Keratinocyte (primary cell): ENCODE measurements around the gene D2HGDH. TPM values are rescaled to one million over a fixed set of nuclear protein-coding genes. Genes with fewer than 3 reads are reported as not detected.

Experiments
- DNase-seq: peaks from one replicate; pipeline ENCODE4 v3.0.0-alpha.2; 2011; ENCODE audit warnings: low read depth, missing footprints, low spot score
- FAIRE-seq: peaks from 2 replicates; lab custom pipeline; 2011; peaks lifted over from hg19 to GRCh38; lab: Jason Lieb, UNC
- H2AFZ ChIP-seq: 2 replicates; pipeline ENCODE4 v1.6.0; 2012; ENCODE audit warnings: low read length, control low read depth, inconsistent platforms; ENCODE audit not compliant: control insufficient read depth
- H3K27ac ChIP-seq: 2 replicates; pipeline ENCODE4 v1.5.1; 2011; ENCODE audit warnings: low read length; ENCODE audit not compliant: control insufficient read depth, insufficient read depth
- H3K27me3 ChIP-seq: 3 replicates; pipeline ENCODE4 v1.6.0; 2011; ENCODE audit warnings: low read length; ENCODE audit not compliant: control insufficient read depth, insufficient read depth; ENCODE audit errors: extremely low read depth
- H3K36me3 ChIP-seq, 2 experiments: 2 replicates in 1 of 2; 3 replicates in 1 of 2; pipeline ENCODE4 v1.5.1; 2011; ENCODE audit warnings: low read length in 2 of 2, mild to moderate bottlenecking in 1 of 2; ENCODE audit not compliant: control insufficient read depth in 2 of 2, insufficient read depth in 2 of 2; ENCODE audit errors: extremely low read depth in 1 of 2
- H3K4me1 ChIP-seq: 3 replicates; pipeline ENCODE4 v1.5.1; 2011; ENCODE audit warnings: low read length; ENCODE audit not compliant: control insufficient read depth, insufficient read depth; ENCODE audit errors: extremely low read depth
- H3K4me2 ChIP-seq: 3 replicates; pipeline ENCODE4 v1.6.0; 2011; ENCODE audit warnings: low read depth, low read length; ENCODE audit not compliant: control insufficient read depth, insufficient read depth; ENCODE audit errors: extremely low read depth
- H3K4me3 ChIP-seq, 3 experiments: fragments of 200-600 bp in 1 of 3; sonication (generic) in 1 of 3; 2 replicates in 2 of 3; 3 replicates in 1 of 3; pipeline ENCODE4 v1.5.1; 2011 to 2016; ENCODE audit warnings: low read length in 3 of 3, mild to moderate bottlenecking in 3 of 3, control low read depth in 2 of 3, inconsistent platforms in 1 of 3, low read depth in 1 of 3, mixed read lengths in 1 of 3, mixed run types in 1 of 3, moderate library complexity in 1 of 3; ENCODE audit not compliant: control insufficient read depth in 2 of 3, insufficient read depth in 2 of 3; ENCODE audit errors: extremely low read depth in 1 of 3
- H3K79me2 ChIP-seq: 2 replicates; pipeline ENCODE4 v1.6.0; 2012; ENCODE audit warnings: low read length; ENCODE audit not compliant: control insufficient read depth, insufficient read depth
- H3K9ac ChIP-seq: 3 replicates; pipeline ENCODE4 v1.6.0; 2011; ENCODE audit warnings: low read length; ENCODE audit not compliant: control insufficient read depth, insufficient read depth; ENCODE audit errors: extremely low read depth
- H3K9me1 ChIP-seq: 3 replicates; pipeline ENCODE4 v1.6.0; 2011; ENCODE audit warnings: low read length; ENCODE audit not compliant: control insufficient read depth, insufficient read depth; ENCODE audit errors: extremely low read depth
- H3K9me3 ChIP-seq: 2 replicates; pipeline ENCODE4 v1.5.1; 2012; ENCODE audit warnings: low read depth, low read length; ENCODE audit not compliant: control insufficient read depth
- H4K20me1 ChIP-seq: 3 replicates; pipeline ENCODE4 v1.6.0; 2011; ENCODE audit warnings: low read length; ENCODE audit not compliant: control insufficient read depth, insufficient read depth; ENCODE audit errors: extremely low read depth
- EZH2 ChIP-seq: IDR thresholded peaks from one replicate; pipeline ENCODE4 v1.6.1; 2012; ENCODE audit warnings: inconsistent platforms, mild to moderate bottlenecking, low read length, moderate library complexity
- dilution Hi-C: fragments of 300-500 bp; cut with MboI; formaldehyde crosslinking; loops from one replicate; pipeline ENCODE4 v1.7.0; 2020; ENCODE audit warnings: low sequenced_read_pairs; ENCODE audit not compliant: extremely low pct_ligation_motif_present
- polyA plus RNA-seq, 5 experiments: library from polyadenylated mRNA; depleted of rRNA in 3 of 5; stranded (reverse) in 3 of 5; stranded (forward) in 1 of 5; unstranded in 1 of 5; fragments of >200 nt; gene quantifications; 1 replicate in 1 of 5; 2 replicates in 3 of 5; 3 replicates in 1 of 5; pipeline versions ENCODE4 v1.2.1 to v1.2.3, GENCODE V29; 2011 to 2012; ENCODE audit warnings: missing spikeins in 2 of 5, low read depth in 1 of 5, low replicate concordance in 1 of 5
- TF ChIP-seq, protein P1 (sequence below), 3 experiments: IDR thresholded peaks in 1 of 3; conservative IDR thresholded peaks in 1 of 3; optimal IDR thresholded peaks in 1 of 3; 2 replicates in 2 of 3; 3 replicates in 1 of 3; pipeline versions ENCODE3 to v1.5.1; 2011; ENCODE audit warnings: low read length in 3 of 3, mild to moderate bottlenecking in 3 of 3, moderate library complexity in 2 of 3, control low read depth in 1 of 3, inconsistent platforms in 1 of 3; ENCODE audit not compliant: insufficient read depth in 2 of 3; ENCODE audit errors: extremely low read depth in 1 of 3

Gene D2HGDH
- polyA plus RNA-seq, 1 donor (not counting 4 experiments of a cell fraction or from before 2014, with no cell fraction given), result 5.4 TPM

DNA sequence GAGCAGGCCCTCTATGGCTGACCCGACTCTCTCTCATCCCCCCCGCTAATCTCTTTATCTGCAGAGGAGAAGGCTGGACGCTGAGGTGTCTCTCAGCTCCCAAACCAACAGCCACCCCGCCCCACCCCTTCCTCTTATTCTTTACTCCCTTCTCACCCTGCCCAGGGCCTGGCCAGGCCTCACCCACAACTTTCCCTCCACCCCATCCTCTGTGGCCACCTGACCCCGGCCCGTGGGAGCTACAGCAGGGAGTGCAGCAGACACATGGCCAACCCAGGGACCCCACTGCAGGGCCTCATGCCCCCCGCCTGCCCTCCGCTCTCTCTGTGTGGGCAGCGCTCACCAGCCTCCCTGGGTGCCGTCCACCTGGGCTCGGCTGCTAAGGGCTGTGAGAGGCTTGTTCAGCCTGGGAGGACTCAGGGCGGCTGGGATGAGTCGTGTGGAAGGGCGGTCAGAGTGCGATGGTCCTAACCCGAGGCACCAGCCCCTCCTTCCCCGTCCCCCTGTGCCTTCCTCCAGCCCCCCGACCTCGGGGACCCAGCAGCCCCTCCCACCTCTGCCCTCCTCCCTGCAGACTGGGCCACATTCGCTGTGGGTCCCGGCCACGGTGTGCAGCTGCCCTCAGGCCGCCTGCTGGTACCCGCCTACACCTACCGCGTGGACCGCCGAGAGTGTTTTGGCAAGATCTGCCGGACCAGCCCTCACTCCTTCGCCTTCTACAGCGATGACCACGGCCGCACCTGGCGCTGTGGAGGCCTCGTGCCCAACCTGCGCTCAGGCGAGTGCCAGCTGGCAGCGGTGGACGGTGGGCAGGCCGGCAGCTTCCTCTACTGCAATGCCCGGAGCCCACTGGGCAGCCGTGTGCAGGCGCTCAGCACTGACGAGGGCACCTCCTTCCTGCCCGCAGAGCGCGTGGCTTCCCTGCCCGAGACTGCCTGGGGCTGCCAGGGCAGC is 81.3 kb downstream of the D2HGDH start:
- Histone ChIP-seq H4K20me1 (no peaks in the 10 kb centered on the region), H3K79me2 (no peaks in the 10 kb centered on the region), H3K9me3 (no peaks in the 10 kb centered on the region), H2AFZ (no peak overlapping the region), H3K4me1 (no peaks in the 10 kb centered on the region), H3K36me3 (no peaks in the 10 kb centered on the region), H3K9ac (no peak overlapping the region), H3K9me1 (no peaks in the 10 kb centered on the region), H3K27me3 (peaks cover 12% of the 10 kb centered on the region), H3K27ac (no peak overlapping the region), H3K4me3 (no peak overlapping the region), H3K4me2 (no peak overlapping the region)
- TF ChIP-seq EZH2, result no peak
- dilution Hi-C loops, result no loop called here
- FAIRE-seq, result no peak
- DNase-seq, result no peak

DNA sequence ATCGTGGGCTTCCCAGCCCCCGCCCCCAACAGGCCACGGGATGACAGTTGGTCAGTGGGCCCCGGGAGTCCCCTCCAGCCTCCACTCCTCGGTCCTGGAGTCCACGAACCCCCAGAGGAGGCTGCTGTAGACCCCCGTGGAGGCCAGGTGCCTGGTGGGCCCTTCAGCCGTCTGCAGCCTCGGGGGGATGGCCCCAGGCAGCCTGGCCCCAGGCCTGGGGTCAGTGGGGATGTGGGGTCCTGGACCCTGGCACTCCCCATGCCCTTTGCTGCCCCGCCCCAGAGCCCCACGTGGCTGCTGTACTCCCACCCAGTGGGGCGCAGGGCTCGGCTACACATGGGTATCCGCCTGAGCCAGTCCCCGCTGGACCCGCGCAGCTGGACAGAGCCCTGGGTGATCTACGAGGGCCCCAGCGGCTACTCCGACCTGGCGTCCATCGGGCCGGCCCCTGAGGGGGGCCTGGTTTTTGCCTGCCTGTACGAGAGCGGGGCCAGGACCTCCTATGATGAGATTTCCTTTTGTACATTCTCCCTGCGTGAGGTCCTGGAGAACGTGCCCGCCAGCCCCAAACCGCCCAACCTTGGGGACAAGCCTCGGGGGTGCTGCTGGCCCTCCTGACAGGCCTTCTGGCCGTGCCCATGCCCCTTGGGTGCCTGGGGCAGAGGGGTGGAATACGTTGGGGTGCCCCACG is 82.1 kb downstream of the D2HGDH start:
- DNase-seq, result no peak
- no peaks in the 10 kb centered on the region for H3K9me3 ChIP-seq
- H3K79me2 ChIP-seq, result no peaks in the 10 kb centered on the region
- no peaks in the 10 kb centered on the region for H3K9me1 ChIP-seq
- H3K4me3 ChIP-seq, result no peak overlapping the region
- no peak overlapping the region for H3K4me2 ChIP-seq
- H2AFZ ChIP-seq, result no peak overlapping the region
- no peak for TF ChIP-seq EZH2
- TF ChIP-seq, protein P1, sequence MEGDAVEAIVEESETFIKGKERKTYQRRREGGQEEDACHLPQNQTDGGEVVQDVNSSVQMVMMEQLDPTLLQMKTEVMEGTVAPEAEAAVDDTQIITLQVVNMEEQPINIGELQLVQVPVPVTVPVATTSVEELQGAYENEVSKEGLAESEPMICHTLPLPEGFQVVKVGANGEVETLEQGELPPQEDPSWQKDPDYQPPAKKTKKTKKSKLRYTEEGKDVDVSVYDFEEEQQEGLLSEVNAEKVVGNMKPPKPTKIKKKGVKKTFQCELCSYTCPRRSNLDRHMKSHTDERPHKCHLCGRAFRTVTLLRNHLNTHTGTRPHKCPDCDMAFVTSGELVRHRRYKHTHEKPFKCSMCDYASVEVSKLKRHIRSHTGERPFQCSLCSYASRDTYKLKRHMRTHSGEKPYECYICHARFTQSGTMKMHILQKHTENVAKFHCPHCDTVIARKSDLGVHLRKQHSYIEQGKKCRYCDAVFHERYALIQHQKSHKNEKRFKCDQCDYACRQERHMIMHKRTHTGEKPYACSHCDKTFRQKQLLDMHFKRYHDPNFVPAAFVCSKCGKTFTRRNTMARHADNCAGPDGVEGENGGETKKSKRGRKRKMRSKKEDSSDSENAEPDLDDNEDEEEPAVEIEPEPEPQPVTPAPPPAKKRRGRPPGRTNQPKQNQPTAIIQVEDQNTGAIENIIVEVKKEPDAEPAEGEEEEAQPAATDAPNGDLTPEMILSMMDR (optimal IDR thresholded peaks at IDR 0.05 in 1 of 3, IDR thresholded peaks at IDR 0.05 in 1 of 3, conservative IDR thresholded peaks at IDR 0.05 in 1 of 3; ENCODE audit: extremely low read depth in 1 of 3, insufficient read depth in 2 of 3, low read length in 3 of 3), result no peak
- H3K4me1 ChIP-seq, result no peaks in the 10 kb centered on the region
- H3K9ac ChIP-seq, result no peak overlapping the region
- no peak for FAIRE-seq
- H3K27me3 ChIP-seq, result peaks cover 12% of the 10 kb centered on the region
- H4K20me1 ChIP-seq, result no peaks in the 10 kb centered on the region
- H3K36me3 ChIP-seq, result no peaks in the 10 kb centered on the region
- H3K27ac ChIP-seq, result no peak overlapping the region
- dilution Hi-C loops, result no loop called here
